ENCODE data around the gene FAM25C.
"Not testable (repeated sequence)": the region's sequence is repeated elsewhere in the genome, so short reads cannot be mapped to it uniquely, and the experiment has no call there.

Gene FAM25C

GRCh38 chr10:47999691-48000090 is at the start of gene FAM25C:
Gene FAM25C, minus strand, starts transcription at chr10:47999791. Its CDS starts 26 bp downstream, at chr10:47999765.
- not testable (repeated sequence) for DNase-seq

GRCh38 chr10:48044557-48044956 is 45.0 kb upstream of the FAM25C start:
- DNase-seq: not testable (repeated sequence)

GRCh38 chr10:48031390-48031789 is 31.8 kb upstream of the FAM25C start:
- DNase-seq: not testable (repeated sequence)

- not testable (repeated sequence) for DNase-seq
Observed at GRCh38 chr10:48002306-48002705, 2.7 kb upstream of the FAM25C start.

GRCh38 chr10:47994045-47994444 is 5.5 kb downstream of the FAM25C start:
- DNase-seq: not testable (repeated sequence)

GRCh38 chr10:47992560-47992959 is 7.0 kb downstream of the FAM25C start:
- DNase-seq: not testable (repeated sequence)

- not testable (repeated sequence) for DNase-seq
Observed at GRCh38 chr10:47991706-47992105, 7.9 kb downstream of the FAM25C start.

GRCh38 chr10:47990097-47990496 is 9.5 kb downstream of the FAM25C start:
- DNase-seq: not testable (repeated sequence)

- DNase-seq: not testable (repeated sequence)
Observed at GRCh38 chr10:47989542-47989950, 10.0 kb downstream of the FAM25C start.

- DNase-seq: not testable (repeated sequence)
Observed at GRCh38 chr10:47988718-47989541, 10.7 kb downstream of the FAM25C start.

GRCh38 chr10:47987952-47988351 is 11.6 kb downstream of the FAM25C start:
- not testable (repeated sequence) for DNase-seq

- DNase-seq: not testable (repeated sequence)
Observed at GRCh38 chr10:47986413-47987230, 13.0 kb downstream of the FAM25C start.

GRCh38 chr10:47975409-47975808 is 24.2 kb downstream of the FAM25C start:
- DNase-seq: not testable (repeated sequence)

- DNase-seq: not testable (repeated sequence)
Observed at GRCh38 chr10:47973131-47973530, 26.5 kb downstream of the FAM25C start.

- not testable (repeated sequence) for DNase-seq
Observed at GRCh38 chr10:47972077-47972476, 27.5 kb downstream of the FAM25C start.

- DNase-seq: not testable (repeated sequence)
Observed at GRCh38 chr10:47971598-47971997, 28.0 kb downstream of the FAM25C start.

- DNase-seq: not testable (repeated sequence)
Observed at GRCh38 chr10:47970047-47970446, 29.5 kb downstream of the FAM25C start.

GRCh38 chr10:47968988-47969387 is 30.6 kb downstream of the FAM25C start:
- not testable (repeated sequence) for DNase-seq

- DNase-seq: not testable (repeated sequence)
Observed at GRCh38 chr10:47964280-47965063, 35.1 kb downstream of the FAM25C start.

GRCh38 chr10:47962785-47963184 is 36.8 kb downstream of the FAM25C start:
- DNase-seq: not testable (repeated sequence)

- not testable (repeated sequence) for DNase-seq
Observed at GRCh38 chr10:47960699-47961098, 38.9 kb downstream of the FAM25C start.

- DNase-seq: not testable (repeated sequence)
Observed at GRCh38 chr10:47959677-47960076, 39.9 kb downstream of the FAM25C start.

- not testable (repeated sequence) for DNase-seq
Observed at GRCh38 chr10:47957158-47957557, 42.4 kb downstream of the FAM25C start.

Measured in NCI-H1436 treated with DMSO at 0.1 percent for 48 hours (cell line).